Activated T-cell treated with anti-CD3 and anti-CD28 coated beads, Interleukin-2, amount 50 U/mL, for 4 hours (primary cell): ENCODE data around the gene PARVB. TPM values are rescaled to one million over a fixed set of nuclear protein-coding genes. Genes with fewer than 3 reads are reported as not detected.

Source experiments
- ATAC-seq, 2 donors: fragments of 200-7000 bp; cut with Tn5 transposase; one replicate each; pipeline ENCODE4 v1.10.0; 2021
- DNase-seq: peaks from one replicate; pipeline ENCODE4 v3.0.0-alpha.2; 2020
- H3K27me3 Mint-ChIP-seq: one replicate; pipeline ENCODE4 v1.8.0; 2021; ENCODE audit warnings: low read depth, mixed read lengths
- H3K36me3 Mint-ChIP-seq: one replicate; pipeline ENCODE4 v1.8.0; 2022; ENCODE audit warnings: mixed read lengths; ENCODE audit not compliant: insufficient read depth
- H3K4me1 Mint-ChIP-seq: one replicate; pipeline ENCODE4 v1.8.0; 2021; ENCODE audit warnings: low read depth, mixed read lengths
- H3K4me3 Mint-ChIP-seq: one replicate; pipeline ENCODE4 v1.8.0; 2021; ENCODE audit warnings: mild to moderate bottlenecking, moderate library complexity, mixed read lengths
- H3K9me3 Mint-ChIP-seq: one replicate; pipeline ENCODE4 v1.8.0; 2021; ENCODE audit warnings: mixed read lengths
- total RNA-seq, 3 donors: library from RNA; stranded (reverse); gene quantifications; one replicate each; pipeline ENCODE4 v1.2.1, GENCODE V29; 2021

PARVB gene
- total RNA-seq, 3 donors from 2014 or later: 15.1 to 21.5 (median 19.6) TPM

GRCh38 chr22:44195189-44195871, 171.2 kb downstream of the PARVB start:
- Mint-ChIP-seq H3K4me1 (peaks cover 37% of the 10 kb centered on the region), H3K27me3 (no peaks in the 10 kb centered on the region), H3K36me3 (peaks cover 24% of the 10 kb centered on the region), H3K4me3 (no peak overlapping the region), H3K9me3 (no peaks in the 10 kb centered on the region)
- DNase-seq: no peak
- ATAC-seq: no peak

GRCh38 chr22:44196241-44196640, 172.1 kb downstream of the PARVB start:
- DNase-seq: no peak
- H3K27me3 Mint-ChIP-seq: no peaks in the 10 kb centered on the region
- H3K9me3 Mint-ChIP-seq: no peaks in the 10 kb centered on the region
- peaks cover 34% of the 10 kb centered on the region for H3K4me1 Mint-ChIP-seq
- peaks cover 24% of the 10 kb centered on the region for H3K36me3 Mint-ChIP-seq
- ATAC-seq: no peak
- H3K4me3 Mint-ChIP-seq: no peak overlapping the region

- no peaks in the 10 kb centered on the region for H3K9me3 Mint-ChIP-seq
- H3K4me3 Mint-ChIP-seq: no peak overlapping the region
- H3K4me1 Mint-ChIP-seq: peaks cover 32% of the 10 kb centered on the region
- no peaks in the 10 kb centered on the region for H3K27me3 Mint-ChIP-seq
- ATAC-seq (no peak), DNase-seq (no peak)
- H3K36me3 Mint-ChIP-seq: peaks cover 24% of the 10 kb centered on the region
Measured at GRCh38 chr22:44196731-44197131, 172.6 kb downstream of the PARVB start.

DNA sequence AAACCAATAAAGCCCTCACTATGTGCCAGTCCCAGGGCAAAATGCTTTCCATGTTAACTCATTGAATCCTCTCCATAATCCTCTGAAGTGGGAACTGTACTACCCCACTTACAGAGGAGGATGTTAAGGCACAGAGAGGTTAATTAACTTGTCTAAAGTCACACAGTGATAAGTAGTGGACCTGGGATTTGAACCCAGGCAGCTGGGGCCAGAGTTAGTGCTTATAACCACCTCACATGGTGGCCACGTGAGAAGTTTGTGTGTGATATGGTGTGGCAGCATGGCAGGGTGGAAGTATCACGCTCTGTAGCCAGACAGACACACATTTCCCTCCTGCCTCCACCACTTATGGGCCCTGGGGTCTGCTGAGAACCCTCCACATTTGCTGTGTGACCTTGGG, 173.2 kb downstream of the PARVB start:
- no peaks in the 10 kb centered on the region for H3K9me3 Mint-ChIP-seq
- H3K27me3 Mint-ChIP-seq: no peaks in the 10 kb centered on the region
- no peak for DNase-seq
- no peak overlapping the region for H3K4me3 Mint-ChIP-seq
- ATAC-seq: no peak
- peaks cover 27% of the 10 kb centered on the region for H3K36me3 Mint-ChIP-seq
- H3K4me1 Mint-ChIP-seq: peaks cover 30% of the 10 kb centered on the region

- no peak for ATAC-seq
- Mint-ChIP-seq H3K4me3 (no peak overlapping the region), H3K4me1 (peaks cover 13% of the 10 kb centered on the region), H3K27me3 (no peaks in the 10 kb centered on the region), H3K9me3 (no peaks in the 10 kb centered on the region), H3K36me3 (peaks cover 26% of the 10 kb centered on the region)
- DNase-seq: no peak
Measured at GRCh38 chr22:44199164-44199563, 175.1 kb downstream of the PARVB start.

DNA sequence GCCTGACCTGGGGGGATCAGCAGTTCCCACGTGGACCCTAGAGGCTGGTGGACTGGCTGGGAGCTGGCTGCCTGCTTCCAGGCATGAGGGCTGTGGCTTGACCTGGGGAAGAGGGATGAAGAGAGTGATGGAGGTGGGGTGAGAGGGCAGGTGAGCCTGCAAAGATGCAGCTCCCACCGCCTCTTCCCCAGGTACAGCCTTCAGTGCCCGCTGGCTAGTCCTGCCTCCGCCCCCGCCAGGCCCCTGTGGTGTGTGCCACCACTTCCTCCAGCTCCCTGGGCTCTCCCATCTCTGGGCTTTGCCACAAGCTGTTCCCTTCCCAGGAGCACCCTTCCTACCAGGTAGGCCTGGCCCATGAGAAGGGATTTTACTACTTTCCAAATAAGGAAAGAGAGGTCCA, 175.8 kb downstream of the PARVB start:
- H3K4me1 Mint-ChIP-seq: peaks cover 6% of the 10 kb centered on the region
- peaks cover 21% of the 10 kb centered on the region for H3K36me3 Mint-ChIP-seq
- DNase-seq (no peak), ATAC-seq (no peak)
- H3K27me3 Mint-ChIP-seq: no peaks in the 10 kb centered on the region
- H3K4me3 Mint-ChIP-seq: no peak overlapping the region
- H3K9me3 Mint-ChIP-seq: no peaks in the 10 kb centered on the region

DNA sequence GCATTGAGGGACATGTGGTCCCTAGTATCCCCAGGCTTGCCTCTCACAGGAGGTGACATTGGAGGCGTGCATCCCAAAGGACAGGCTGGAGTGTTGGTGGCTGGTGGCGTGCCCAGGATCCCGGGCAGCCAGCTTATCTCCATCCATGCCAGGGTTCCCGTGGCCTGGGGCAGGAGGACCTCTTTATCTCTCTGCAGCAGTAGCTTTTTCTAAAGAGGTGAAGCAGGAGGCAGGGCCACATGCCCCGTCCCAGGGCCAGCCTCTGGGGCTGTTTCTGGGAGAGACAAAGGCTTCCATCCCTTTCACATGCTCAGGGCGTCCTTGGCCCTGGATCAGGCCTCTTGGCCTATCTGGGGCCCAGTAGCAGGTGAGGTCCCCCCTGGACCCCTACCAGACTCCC, 176.3 kb downstream of the PARVB start:
- no peaks in the 10 kb centered on the region for H3K9me3 Mint-ChIP-seq
- DNase-seq (no peak), ATAC-seq (no peak)
- no peaks in the 10 kb centered on the region for H3K27me3 Mint-ChIP-seq
- H3K4me1 Mint-ChIP-seq: peaks cover 4% of the 10 kb centered on the region
- no peak overlapping the region for H3K4me3 Mint-ChIP-seq
- peaks cover 25% of the 10 kb centered on the region for H3K36me3 Mint-ChIP-seq

DNA sequence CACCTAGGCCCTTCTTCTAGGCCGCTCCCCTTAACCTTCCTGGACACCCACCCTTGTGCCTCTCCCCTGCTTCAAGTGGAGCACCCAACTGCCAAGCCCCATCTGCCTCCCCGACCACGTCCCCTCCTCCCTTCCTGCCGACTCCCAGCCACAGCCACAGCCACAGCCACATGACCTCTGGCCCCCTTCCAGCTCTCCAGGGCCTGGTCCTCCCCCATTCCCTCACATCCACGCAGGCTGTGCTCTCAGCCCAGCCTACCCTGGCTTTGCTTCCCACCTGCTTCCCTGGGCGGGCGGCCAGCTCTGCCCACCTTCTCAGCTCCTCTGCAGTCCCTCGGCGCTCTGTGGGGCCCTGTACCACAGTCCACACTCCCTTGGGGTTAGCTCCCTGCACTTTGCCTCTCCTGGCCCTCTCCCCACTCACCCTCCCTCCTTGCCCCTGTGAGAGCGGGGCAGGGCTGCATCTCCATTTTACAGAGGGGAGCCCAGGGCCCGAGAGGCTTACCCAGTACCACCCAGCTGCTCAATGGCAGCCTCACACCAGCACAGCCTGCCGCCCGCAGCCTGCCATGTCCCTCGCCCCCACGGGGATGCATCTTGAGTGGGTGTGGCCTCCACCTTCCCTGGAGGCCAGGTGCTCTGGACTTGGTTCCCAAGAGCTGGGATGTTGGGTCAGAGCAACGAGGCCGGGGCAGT, 176.9 kb downstream of the PARVB start:
- H3K27me3 Mint-ChIP-seq: no peaks in the 10 kb centered on the region
- peaks cover 4% of the 10 kb centered on the region for H3K4me1 Mint-ChIP-seq
- ATAC-seq (no peak), DNase-seq (no peak)
- peaks cover 24% of the 10 kb centered on the region for H3K36me3 Mint-ChIP-seq
- H3K9me3 Mint-ChIP-seq: no peaks in the 10 kb centered on the region
- H3K4me3 Mint-ChIP-seq: no peak overlapping the region

DNA sequence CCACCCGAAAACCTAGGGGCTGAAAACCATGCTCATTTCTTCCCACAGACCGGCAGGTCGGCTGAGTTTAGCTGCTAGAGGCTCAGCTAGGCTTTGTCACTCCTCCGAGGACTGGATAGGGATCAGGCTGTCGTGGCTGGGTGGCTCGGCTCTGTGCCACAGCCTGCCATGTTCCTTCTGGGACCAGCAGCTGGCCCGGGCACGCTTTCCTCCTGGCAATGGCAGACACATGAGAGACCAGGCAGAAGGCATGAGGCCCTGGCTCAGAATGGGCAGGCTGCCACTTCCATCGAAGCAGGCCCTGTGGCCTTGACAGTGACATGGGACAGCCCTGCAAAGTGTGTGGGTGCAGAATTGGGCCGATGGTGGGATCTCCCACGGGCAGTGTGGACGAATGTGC, 177.6 kb downstream of the PARVB start:
- peaks cover 23% of the 10 kb centered on the region for H3K36me3 Mint-ChIP-seq
- H3K4me1 Mint-ChIP-seq: peaks cover 4% of the 10 kb centered on the region
- H3K27me3 Mint-ChIP-seq: no peaks in the 10 kb centered on the region
- ATAC-seq: no peak
- no peak overlapping the region for H3K4me3 Mint-ChIP-seq
- DNase-seq: no peak
- no peaks in the 10 kb centered on the region for H3K9me3 Mint-ChIP-seq

DNA sequence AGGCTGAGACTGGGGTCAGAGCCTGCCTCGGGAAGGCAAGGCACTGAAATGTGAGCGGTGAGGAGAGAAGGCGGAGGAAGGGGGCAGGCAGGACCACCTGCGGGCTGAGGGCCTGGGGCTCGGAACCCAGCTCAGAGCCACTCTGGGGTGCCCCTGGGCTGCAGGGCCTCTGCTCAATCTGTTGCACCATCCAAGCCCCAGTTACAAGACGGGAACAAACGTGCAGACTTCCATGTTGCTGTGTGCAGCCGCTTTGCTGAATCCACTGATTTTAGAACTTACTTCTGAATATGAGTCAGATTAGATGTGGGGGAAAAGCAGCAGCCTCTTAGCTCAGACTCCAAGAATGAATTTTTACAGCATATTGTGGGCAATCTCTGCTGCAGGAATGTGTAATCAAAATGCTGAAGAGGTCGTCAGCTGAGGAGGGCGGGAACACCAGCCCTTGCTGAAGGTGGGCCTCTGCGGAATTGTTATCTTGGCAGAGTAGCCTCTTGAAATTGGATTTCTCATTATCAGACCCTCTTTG, 178.2 kb downstream of the PARVB start:
- DNase-seq: no peak
- Mint-ChIP-seq H3K9me3 (no peaks in the 10 kb centered on the region), H3K4me3 (no peak overlapping the region), H3K4me1 (peaks cover 4% of the 10 kb centered on the region), H3K27me3 (no peaks in the 10 kb centered on the region), H3K36me3 (peaks cover 23% of the 10 kb centered on the region)
- ATAC-seq: no peak

GRCh38 chr22:44203203-44203602, 179.1 kb downstream of the PARVB start:
- Mint-ChIP-seq H3K27me3 (no peaks in the 10 kb centered on the region), H3K36me3 (peaks cover 18% of the 10 kb centered on the region), H3K4me3 (no peak overlapping the region), H3K9me3 (no peaks in the 10 kb centered on the region), H3K4me1 (peaks cover 6% of the 10 kb centered on the region)
- DNase-seq (no peak), ATAC-seq (no peak)

DNA sequence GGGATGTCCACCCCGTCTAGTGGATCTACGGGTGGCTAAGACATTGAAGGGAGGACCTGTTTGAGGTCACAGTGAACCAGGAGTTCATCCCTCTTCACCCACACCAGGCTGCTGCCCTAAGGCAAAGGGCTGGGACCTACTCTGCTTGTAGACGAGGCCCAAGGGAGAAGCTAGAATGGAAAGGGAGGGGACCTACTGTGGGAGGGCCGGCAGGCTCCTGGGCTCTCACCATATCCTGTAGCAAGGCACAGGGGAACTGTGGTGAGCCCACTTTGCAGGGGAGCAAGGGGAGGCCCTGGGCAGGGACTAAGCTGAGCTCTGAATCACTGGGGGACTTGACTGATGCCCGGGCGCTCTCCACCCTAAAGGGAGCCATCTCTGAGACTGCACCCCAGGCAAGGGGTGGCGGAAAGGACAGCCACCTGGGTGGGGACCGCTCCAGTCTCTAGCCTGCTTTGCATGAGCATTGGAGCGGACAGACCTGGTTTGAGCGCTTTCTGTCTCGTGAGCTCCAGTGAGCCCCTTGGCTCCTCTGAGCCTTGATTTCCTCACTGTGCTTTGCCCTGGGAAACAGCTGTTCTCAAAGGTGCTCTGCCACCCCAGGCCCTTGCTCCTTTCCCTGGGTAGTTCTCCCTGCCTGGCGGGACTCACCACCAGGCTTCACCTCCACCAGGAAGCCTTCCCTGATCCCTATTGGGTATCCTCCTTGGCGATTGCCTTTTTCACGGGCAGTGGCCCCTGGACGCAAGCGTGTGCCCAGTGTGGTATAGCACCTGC, 180.8 kb downstream of the PARVB start:
- DNase-seq (no peak), ATAC-seq (no peak)
- Mint-ChIP-seq H3K36me3 (peaks cover 22% of the 10 kb centered on the region), H3K4me3 (no peak overlapping the region), H3K4me1 (peaks cover 12% of the 10 kb centered on the region), H3K9me3 (peaks cover 12% of the 10 kb centered on the region), H3K27me3 (no peaks in the 10 kb centered on the region)

DNA sequence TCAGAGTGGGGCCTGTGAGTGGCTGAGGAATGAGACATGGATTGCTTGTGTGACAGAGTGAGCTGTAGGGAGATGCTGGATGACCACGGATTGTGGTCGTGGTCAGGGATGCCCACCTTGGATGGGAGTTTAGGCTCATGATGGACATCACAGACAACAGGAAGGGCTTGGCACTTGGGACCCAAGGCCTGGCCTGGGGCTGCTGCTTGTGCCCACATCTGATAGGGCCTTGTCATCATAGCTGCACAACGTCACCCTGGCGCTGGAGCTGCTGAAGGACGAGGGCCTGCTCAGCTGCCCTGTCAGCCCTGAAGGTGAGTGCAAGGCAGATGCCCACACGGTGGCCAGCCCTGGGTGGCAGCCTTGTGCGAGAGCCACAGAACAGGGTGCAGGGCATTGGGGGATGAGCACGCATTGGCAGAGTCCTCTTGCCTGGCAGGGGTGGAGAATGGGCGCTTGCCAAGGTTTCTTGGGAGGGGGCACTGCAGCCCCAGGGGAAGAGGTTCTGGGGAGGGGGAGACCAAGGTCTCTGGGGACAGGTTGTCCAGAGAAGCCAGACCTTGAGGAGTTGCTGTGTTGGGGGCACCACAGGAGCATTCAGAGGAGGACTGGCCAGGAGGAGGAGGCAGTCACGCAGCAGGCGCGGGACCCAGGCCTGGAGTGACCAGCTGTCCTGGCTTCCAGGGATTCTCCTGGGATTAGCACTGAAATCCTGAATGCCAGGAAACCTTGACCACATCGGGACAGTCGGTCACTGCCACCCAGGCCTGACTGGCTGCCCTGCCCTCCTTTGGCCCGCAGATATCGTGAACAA, 181.6 kb downstream of the PARVB start:
- peaks cover 16% of the 10 kb centered on the region for H3K9me3 Mint-ChIP-seq
- no peaks in the 10 kb centered on the region for H3K27me3 Mint-ChIP-seq
- H3K4me3 Mint-ChIP-seq: no peak overlapping the region
- DNase-seq (no peak), ATAC-seq (no peak)
- peaks cover 26% of the 10 kb centered on the region for H3K36me3 Mint-ChIP-seq
- H3K4me1 Mint-ChIP-seq: peaks cover 12% of the 10 kb centered on the region

GRCh38 chr22:44206330-44206645, 182.2 kb downstream of the PARVB start:
- peaks cover 11% of the 10 kb centered on the region for H3K4me1 Mint-ChIP-seq
- H3K9me3 Mint-ChIP-seq: peaks cover 16% of the 10 kb centered on the region
- H3K4me3 Mint-ChIP-seq: no peak overlapping the region
- peaks cover 30% of the 10 kb centered on the region for H3K36me3 Mint-ChIP-seq
- H3K27me3 Mint-ChIP-seq: no peaks in the 10 kb centered on the region
- no peak for DNase-seq
- no peak for ATAC-seq
